HFF-Myc (cell line): ENCODE measurements around the gene CLTC.

Experiments used
- DNase-seq: peaks from one replicate; pipeline ENCODE4 v3.0.0-alpha.2; 2011; ENCODE audit warnings: low read depth; ENCODE audit errors: extremely low read depth
- H3K4me3 ChIP-seq: replicated peaks from 2 replicates; pipeline ENCODE4 v1.5.1; 2011; ENCODE audit warnings: low read depth, mild to moderate bottlenecking, control low read depth, low read length
- TF ChIP-seq, protein P1 (sequence below): IDR thresholded peaks from 2 replicates; pipeline ENCODE4 v1.5.1; 2012; ENCODE audit warnings: mild to moderate bottlenecking, low read depth, low read length, control low read depth; ENCODE audit errors: missing control alignments

Gene CLTC

DNA sequence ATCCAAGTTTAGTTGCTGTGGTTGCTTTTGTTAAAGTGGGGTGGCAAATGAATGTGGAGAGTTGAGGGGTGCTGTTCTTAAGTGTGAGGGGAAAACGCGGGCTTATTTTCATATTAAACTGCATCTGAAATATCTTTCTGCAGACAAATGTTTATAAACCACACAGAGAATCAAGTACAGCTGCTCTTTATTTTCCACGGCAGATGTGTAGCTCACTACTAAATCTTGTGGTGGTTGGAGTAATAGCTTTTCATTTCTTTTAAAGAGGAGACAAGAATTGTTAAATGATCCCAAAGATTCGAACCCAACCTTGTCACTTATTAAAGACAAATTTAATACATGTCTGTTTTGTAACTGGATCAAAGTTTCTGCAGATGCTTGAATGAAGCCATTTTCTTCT is 2.1 kb downstream of the CLTC start:
- TF ChIP-seq, protein P1, sequence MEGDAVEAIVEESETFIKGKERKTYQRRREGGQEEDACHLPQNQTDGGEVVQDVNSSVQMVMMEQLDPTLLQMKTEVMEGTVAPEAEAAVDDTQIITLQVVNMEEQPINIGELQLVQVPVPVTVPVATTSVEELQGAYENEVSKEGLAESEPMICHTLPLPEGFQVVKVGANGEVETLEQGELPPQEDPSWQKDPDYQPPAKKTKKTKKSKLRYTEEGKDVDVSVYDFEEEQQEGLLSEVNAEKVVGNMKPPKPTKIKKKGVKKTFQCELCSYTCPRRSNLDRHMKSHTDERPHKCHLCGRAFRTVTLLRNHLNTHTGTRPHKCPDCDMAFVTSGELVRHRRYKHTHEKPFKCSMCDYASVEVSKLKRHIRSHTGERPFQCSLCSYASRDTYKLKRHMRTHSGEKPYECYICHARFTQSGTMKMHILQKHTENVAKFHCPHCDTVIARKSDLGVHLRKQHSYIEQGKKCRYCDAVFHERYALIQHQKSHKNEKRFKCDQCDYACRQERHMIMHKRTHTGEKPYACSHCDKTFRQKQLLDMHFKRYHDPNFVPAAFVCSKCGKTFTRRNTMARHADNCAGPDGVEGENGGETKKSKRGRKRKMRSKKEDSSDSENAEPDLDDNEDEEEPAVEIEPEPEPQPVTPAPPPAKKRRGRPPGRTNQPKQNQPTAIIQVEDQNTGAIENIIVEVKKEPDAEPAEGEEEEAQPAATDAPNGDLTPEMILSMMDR: no peak
- peak overlapping the region; percentile 97 for H3K4me3 ChIP-seq
- no peak for DNase-seq

DNA sequence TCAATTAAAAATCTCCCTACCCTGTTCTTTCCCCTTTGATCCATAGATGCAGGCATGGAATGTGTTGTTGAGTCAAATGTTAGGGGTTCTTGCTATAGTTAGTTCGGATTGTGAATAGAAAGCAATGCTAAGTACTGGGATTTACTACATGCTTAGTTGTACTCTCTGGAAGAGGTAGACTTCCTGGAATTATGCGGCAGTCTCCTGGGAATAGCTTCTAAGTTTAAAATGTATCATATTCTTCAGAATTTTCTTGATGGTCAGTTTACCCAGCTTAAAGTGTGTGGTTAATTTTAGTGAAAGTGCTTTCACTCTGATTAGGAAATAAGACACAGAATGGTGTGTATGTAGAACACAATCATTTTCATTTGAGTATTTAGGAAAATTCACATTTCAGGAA is 3.5 kb downstream of the CLTC start:
- no peak for DNase-seq
- TF ChIP-seq, protein P1: no peak
- H3K4me3 ChIP-seq: peak overlapping the region; percentile 4; the same call in 1 of the 2 replicates

DNA sequence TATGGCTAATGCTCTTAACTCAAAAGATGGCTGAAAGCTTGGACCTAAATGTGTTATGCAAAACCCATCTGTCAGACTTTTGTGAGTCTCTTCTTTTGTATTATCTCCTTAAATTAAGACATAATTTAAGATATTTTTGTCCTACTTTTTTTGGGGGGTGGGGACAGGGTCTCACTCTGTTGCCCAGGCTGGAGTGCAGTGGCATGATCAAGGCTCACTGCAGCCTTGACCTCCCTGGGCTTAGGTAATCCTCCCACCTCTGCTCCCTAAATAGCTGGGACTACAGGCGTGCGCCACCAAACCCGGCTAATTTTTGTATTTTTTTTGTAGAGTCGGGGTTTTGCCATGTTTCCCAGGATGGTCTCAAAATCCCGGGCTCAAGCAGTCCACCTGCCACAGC is 7.1 kb downstream of the CLTC start:
- H3K4me3 ChIP-seq: no peak overlapping the region
- TF ChIP-seq, protein P1: no peak
- no peak for DNase-seq

DNA sequence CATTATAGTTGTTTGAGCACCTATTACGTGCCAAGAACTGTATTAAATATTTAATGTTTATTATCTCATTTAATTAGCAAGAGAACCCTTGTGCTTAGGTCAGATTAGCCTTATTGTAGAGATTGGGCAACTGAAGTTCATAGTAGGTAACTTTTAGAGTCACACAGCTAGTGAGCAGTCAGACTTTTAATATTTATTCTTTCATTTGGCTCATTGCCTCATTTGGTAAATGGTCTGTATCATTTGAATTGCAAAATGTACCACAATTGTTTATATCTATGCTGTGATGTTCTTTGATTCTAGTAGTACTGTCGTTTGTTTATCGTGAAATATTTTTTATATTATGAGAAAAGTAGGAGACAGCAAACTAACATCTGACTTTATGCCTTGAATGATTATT is 7.6 kb downstream of the CLTC start:
- DNase-seq: no peak
- no peak overlapping the region for H3K4me3 ChIP-seq
- TF ChIP-seq, protein P1: no peak

DNA sequence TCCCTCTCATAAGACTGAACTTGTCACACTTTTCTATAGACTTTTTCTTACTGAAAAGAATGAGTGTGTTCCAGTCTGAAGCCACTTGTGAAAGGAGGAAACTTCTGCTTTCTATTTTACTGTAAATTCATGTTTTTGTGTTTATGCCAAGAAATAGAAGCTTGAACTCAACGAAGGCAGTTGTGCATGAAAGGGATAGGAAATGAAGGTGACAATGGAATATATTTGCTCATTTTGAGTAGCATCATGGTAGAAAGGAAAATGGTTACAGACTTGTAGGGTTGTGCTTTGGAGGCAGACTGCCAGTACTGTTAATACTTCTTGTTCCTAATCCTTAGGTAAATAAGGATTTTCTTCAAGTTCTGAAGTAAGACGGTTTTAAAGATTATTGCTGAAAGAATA is 8.1 kb downstream of the CLTC start:
- no peak for DNase-seq
- no peak overlapping the region for H3K4me3 ChIP-seq
- TF ChIP-seq, protein P1: no peak

DNA sequence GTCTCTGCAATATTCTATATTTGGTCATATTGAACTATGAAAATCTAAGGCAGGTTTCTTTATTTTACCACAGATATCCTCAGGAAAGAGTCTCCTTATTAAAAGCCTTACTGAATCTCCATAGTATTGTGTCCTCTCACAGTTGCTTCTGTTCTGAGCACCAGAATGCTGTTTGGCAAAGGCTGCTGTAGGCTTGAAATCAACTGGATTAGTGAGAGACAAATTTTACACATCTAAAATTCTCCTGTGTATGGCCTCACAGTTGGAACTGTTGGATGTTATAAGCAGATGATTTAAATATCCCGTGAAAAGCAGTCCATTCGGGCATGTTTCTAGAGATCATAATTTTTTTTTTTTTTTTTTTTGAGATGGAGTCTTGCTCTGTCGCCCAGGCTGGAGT is 9.5 kb downstream of the CLTC start:
- DNase-seq: no peak
- TF ChIP-seq, protein P1: no peak
- no peak overlapping the region for H3K4me3 ChIP-seq

DNA sequence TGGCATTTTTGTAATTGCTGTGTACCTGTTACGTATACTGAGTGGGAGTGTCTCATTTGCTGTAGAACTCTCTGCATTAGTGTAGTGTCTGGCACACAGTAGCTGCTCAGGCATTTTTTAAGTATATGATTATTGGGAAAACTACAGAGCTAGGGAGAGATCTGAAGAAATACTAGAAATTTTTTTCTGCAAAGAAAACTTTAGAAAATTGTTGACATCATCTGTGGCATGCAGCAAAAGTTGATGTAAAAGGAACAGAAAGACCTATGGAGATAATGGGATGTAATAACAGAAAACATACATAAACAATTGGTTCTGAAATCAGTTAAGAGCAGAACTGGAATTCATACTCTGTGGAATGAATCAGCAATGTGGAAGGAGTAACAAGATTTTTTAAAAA is 11.6 kb downstream of the CLTC start:
- TF ChIP-seq, protein P1: no peak
- no peak overlapping the region for H3K4me3 ChIP-seq
- DNase-seq: no peak
